ENCODE data around the gene PCDH9.

The PCDH9 gene

DNA sequence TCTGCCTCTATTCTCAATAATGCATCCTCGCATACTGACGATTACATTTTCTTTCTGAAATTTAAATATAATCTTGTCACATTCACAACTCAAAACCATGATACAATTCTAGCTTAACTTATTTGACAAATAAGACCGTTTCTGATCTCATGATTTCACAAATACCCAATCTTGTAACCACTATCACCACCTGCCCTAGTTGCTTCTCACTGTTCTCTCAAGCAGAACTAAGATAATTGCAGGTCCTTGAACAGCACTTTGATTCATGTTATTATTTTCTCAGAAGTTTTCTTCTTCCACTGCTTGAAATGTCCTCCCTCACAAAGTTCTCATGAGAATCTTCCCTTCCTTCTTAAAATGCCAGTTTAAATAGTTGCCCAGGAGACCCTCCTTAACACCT, 211.4 kb downstream of the PCDH9 start:
- no peak for DNase-seq

DNA sequence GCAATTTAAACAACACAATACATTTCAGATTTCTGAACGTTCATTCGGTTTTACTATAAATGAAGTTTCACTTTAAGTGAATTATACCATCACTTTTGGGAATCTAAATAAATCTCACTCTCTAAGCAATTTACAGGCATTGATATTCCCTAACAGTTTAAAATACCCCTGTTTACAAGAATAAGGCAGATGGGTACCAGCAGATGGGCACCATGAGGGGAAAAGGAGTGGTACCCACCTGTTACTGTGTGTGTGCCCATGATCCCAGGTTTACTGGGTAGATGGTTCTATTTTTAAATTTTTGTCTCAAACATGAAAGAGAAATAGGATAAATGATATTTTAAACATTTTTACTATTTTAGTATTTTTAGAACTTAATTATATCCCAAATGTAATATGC, 212.9 kb downstream of the PCDH9 start:
- no peak for DNase-seq

DNA sequence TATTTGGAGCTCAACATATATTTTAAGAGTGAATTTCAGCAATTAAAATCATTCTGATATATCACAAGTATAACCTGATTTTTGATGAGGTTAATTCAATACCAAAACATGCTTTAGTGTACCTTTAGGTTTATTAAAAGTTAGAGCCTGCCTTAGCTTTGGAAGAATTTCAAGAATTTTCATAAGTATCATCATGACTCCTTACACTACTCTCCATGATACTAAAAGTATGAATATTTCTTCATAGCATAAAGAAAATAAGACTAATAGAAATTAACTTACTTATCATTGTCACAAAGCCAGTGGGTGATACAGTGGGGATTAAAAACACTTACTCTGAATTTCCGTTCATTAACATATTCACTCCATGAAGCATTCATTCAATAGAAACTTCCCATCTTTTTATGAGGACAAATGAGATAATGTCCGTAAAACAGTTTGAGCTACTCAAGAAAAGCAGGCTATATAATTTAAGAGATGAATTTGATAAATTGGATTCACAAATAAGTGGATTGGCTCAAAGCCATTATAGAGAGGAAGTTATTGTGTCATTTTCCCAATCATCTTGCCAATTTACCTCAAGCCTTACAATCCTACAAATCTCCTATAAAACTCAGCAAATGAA, 214.0 kb downstream of the PCDH9 start:
- no peak for DNase-seq

DNA sequence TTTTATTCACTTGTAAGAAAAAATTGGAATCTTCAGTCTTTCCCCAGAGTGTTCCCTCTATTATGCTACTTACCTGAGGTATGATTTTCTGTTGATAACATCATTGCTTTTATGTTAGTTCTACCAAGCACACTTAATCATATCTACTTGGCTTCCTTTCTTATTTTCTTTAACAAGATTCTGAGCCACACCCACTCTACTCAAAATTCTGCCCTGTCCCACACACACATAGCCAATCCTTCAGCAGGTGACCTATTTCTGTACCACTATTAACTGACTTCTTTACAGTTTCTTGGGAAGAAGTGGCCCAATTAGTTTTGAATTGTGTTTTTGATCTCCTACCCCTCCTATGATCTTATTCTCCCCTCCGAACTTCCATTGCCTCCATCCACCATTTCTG, 215.7 kb downstream of the PCDH9 start:
- no peak for DNase-seq

DNA sequence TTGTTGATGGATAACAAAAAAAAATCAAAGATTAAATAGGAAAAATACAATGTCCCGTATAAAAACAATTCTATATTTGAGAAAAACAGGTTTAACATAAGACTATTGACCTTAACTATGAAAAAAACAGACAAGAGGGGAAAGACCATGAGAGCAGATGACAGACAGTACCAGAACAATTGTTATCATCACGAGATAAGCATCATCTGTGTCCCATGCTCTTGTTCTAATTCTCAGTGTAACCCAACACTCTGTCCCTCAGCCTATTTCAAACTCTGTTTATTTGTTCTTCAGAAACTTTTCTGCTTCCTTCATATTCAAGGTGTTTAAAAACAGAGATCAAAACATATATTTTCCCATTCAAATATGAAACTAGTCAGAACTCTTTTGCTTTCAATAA, 216.4 kb downstream of the PCDH9 start:
- no peak for DNase-seq

DNA sequence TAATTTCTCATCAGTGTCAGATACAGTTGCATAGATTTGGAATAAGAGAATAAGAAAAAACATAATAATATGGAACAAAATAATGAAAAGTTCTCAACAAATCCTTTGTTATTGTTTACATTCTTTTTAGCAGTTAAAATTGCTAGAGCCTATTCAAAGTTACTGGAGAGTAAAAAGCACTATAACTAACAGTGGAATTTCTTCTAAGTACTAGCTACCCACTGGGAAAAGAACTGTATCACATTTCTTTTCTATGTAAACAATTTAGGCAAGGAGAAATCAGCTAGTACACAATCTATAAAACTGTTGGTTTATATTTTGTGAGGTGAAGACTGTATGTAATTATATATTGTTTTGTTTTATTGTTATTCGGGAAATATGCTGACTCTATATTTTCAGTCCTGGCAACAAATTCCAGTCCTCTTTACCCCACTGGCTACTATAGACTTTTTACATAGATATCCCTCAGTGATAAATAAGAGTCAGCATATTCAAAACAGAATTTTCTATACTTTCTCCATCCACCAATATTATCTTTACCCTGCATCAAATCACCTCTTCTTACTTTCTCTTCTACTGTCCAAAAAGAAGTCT, 222.0 kb downstream of the PCDH9 start:
- DNase-seq = no peak

DNA sequence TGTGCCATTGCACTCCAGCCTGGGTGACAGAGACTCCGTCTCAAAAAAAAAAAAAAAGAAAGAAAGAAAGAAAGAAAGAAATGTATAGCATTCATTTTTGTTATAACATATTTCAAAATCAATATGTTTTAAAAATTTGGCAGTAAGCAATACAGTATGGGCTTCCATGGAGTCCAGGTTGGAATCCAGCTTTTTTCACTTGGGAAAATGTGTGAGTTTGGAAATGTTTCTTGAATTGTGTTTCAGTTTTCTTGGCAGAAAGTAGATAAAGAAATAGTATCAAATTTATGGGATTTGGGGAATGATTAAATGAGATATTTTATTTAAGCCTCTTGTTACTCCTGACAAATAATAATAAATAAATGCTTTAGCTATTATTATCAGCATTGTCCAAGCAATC, 225.6 kb downstream of the PCDH9 start:
- DNase-seq = no peak

DNA sequence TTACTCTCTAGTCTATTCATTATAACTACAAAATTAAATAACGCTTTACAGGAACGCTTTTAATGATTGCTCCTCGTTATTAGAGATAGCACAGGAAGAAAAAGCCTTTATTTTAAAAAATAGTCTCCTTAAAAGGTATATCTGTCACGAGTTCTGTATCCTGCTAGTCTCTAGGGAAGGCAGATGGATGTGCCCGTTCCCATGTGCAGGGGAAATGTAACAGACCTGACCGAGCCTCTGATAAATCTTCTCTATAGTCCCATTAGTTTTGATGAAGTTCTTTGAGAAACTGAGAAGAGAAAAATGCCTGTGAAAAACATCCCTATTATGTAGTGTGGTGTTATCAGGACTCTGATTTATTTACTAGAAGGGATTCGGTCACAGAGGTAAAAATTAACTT, 226.4 kb downstream of the PCDH9 start:
- DNase-seq = no peak

DNA sequence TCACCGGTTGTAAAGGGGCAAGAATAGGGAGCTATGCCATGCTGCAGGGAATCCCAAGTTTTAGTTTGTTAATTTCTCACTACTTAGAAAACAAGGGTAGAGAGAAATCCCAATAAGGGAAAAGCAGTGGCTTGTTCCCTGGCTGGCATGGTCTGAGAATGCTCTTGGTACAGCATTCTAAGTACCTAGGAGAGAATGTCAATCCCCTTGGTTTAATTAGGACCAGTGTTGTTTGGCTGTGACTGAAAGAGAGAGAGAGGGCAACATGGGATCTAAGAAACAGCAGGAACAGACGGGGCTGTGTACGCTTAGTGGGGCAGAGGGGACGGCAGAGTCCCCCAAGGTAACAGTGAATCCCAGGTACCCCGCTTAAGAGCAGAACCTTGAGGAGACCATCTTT, 228.8 kb downstream of the PCDH9 start:
- no peak for DNase-seq

DNA sequence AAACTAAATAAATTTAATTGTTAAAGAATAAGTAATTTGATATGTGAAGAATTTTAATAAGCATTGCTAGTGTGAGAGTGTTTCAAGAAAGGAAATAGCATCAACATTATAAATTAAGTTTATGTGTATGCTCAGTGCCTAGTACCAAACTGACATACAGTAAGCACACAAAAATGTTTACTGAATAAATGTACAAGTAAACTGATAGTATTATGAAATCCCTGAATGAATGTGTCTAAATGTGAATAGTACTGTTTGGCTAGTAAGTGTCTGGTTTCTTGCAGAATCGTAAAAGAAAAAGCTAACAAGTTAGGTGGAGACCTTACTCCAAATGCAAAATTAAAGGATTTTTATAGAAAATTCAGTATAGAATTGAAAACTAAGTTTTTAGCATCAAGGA, 233.6 kb downstream of the PCDH9 start:
- DNase-seq = no peak

DNA sequence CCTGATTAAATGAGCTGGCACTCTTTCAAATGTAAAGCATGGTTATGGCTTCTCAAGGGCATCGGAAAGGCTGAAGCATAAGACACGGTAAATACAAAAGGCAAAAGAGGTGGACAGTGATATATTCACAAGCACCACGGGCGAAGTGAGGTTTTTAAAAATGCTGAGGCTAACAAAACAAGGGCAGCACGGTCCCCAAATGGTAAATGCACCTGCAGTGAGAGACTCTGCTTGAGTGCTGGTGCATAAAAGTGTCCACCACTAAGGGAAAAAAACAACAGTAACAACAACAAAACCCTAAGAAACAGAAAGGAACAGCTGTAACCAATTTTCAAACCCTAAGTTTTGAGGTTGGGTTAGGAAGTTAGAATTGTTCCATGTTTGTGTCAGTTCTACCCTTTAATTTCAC, 234.9 kb downstream of the PCDH9 start:
- DNase-seq = no peak

DNA sequence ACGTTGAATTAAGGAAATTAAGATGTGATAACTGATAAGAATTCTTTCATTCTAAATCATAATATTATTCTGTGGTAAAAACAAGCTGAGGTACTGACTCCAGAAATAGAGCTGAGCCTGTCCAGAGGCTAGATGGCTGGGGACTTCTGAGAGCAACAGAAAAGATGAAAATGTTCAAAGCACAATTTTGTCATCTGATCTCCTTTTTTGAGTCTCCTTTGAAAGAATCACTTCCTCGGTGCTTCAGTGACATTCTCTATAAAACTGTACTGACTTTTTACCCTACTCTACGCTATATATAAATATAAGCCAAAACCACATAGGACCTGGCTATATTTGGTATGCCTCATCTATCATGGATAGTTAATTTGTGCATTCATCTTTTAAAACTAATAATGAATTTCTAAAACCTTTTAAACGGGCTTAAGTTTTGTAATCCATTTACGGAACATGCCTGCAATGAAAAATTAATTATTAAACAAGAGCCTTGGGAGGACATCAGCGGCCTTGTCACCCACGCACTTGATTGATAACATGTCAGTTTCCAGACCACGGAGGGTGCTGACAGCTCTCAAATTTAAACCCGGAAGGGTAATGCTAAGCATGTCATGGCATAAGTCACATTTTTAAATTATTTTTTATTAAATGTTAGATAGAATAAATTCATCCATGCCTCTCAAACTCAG, 235.5 kb downstream of the PCDH9 start:
- no peak for DNase-seq

DNA sequence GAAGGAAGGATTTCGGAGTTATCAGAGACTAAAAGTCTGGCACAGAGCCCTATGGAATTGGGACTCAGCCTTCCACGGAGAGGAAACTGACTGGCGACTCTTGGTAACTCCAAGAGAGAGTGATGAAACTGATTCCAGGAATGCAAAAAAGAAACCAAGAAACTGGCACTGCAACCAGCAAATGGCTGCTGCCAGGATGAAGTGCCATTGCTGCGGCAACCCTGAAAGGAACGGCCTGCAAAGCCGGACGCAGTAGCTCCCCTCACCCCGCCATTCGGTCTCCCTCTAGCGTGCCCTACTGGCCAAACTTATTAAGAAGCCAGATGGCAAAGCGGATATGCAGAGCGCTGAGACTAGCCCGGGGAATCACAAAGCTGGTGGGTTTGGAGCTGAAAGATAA, 236.0 kb downstream of the PCDH9 start:
- no peak for DNase-seq

DNA sequence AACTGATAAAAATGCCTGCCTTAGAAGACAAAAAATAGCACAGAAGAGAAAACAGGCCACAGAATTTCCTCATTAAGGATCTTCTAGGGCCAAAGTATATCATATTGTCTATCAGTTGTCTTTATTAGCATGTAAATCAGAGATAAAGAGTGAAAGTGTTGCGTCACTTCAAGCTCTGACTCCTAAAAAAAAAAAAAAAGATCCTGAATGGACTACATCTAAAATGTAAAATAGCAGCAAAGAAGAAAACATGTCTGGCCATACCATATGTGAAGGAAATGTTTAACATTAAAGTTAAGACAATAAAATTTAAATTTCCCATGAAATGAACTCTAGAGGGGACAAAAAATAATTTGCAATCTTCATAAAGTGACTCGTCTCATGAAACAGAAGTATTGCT, 237.4 kb downstream of the PCDH9 start:
- DNase-seq = no peak

DNA sequence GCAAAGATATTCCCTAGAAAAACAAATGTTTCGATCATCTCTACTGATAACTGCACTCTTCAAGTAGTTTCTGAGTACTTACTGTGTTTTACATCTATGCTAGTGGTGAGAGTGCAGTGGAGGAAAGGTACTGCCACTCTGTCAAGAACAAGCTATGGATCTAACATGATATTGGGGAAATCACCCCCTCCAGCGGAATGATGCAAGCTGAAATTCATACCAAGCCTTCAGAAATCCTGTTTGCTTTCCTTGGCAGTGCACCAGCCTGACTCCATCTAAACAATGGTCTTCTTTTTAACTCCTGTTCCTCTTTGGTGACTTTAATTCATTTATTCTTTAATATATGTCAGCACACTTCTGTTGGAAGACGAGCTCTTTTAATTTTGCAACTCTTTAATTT, 238.0 kb downstream of the PCDH9 start:
- no peak for DNase-seq

DNA sequence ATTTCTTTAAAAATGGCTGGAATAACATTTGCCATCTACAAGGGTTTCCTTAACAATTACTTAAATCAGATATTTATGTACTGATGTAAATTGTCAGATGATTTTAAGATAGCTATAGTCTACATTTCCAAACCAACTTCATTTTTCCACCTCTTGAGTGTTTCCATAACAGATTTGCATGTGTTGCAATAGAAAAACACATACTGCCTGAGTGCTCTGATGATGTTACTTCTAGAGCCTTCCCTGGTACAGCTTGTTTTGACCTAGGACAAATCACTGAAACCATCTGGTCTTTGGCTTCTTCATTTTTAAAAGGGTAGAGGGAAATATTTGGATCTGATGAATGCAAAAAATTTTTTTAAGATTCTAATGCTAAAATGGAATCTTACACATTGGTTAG, 245.9 kb downstream of the PCDH9 start:
- DNase-seq = no peak

DNA sequence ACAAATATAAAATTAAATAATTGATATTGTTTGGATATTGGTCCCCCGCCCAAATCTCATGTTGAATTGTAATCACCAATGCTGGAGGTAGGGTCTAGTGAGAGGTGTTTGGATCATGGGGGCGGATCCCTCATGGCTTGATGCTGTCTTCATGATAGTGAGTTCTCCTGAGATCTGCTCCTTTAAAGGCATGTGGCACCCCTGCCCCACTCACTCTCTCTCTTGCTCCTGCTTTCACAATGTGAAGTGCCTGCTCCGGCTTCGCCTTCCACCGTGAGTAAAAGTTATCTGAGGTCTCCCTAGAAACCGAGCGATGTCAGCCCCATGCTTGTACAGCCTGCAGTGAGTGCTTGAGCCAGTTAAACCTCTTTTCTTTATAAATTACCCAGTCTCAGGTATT, 248.2 kb downstream of the PCDH9 start:
- no peak for DNase-seq

DNA sequence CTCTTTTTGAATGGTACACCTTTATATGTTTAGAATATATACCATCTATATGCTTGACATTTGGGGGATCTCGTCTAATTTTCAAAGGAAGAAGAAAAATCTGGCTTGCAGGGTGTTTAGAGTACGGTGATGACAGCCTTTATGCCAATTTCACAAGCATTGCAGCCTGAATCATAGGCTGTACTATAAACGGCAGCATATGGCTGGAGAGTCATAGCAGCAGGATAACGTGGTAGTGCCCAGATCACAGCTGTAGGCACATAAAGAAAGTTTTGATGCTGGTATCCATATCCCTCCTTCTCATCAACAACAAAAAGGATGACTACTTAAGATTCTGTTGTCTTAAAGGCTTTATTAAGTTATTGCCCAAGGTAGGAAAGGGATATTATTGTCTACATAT, 253.0 kb downstream of the PCDH9 start:
- no peak for DNase-seq

DNA sequence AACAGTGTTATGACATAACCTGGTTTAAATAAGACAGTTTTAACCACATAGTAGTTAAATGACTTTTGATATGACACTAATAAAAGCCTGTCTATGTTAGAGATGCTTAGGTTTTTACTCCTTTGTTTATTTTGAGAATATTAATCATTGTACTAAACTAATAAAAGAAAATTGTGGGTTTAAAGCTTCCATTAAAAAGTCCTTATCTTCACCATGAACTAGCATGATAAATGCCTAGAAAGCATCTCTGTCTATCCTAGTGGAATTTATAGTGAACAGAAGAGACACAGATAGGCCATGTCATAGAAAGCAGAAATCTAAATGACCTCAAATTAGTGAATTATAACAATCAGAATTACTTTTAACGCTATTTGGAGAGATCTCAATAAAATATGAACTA, 255.2 kb downstream of the PCDH9 start:
- DNase-seq = no peak

DNA sequence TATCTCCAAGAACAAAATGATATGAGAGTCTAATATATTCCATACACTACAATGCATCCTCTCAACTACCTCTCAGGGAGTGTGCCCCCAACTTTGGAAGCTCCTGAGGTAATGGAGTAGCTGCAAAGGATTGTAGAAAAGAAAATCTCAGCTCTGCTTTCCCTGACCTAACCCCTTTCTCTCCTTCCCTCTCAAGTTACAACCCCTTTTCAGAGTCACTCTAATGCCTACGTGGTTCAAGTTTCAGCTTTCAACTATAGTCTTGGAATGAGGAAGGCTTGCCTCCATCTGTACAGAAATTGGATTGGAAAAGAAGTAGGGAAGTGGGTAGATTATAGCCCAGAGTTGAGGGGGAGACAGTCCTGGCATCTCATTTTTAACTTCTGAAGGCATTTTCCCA, 256.0 kb downstream of the PCDH9 start:
- no peak for DNase-seq

DNA sequence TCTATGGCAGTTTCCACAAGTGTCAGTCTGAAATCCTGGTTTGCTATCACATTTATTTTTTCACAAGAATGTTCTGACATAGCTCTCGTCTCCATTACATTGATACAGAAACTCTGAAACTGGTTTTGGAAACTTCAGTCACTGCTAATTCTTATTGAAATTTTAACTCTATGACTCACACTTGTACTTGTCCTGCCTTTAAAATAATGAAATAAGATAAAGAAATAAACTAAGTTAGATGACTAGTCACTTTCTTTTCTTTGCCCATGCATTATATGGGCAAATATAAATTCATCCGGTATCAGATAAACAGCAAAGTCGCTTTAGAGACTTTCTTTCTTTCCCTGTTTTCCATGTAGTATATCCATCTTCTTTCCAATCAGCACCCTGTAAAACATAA, 257.5 kb downstream of the PCDH9 start:
- DNase-seq = no peak

DNA sequence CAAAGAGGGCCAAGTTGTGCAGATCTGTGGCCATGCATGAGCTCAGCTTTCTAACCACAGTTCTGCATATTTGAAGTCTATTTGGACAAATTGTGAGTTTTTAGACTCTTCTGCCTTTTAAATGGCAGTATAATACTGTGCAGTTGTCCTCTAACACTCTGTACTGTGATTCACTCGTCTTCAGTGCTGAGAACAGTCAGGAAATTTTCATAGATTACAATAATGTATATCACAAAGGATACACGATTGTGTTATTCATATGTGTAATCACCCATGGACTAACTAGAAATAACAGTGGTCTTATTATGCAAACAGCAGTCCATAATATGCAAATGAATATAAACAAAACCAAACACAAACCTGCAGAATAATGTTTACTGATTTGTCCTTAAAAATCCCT, 259.1 kb downstream of the PCDH9 start:
- no peak for DNase-seq

DNA sequence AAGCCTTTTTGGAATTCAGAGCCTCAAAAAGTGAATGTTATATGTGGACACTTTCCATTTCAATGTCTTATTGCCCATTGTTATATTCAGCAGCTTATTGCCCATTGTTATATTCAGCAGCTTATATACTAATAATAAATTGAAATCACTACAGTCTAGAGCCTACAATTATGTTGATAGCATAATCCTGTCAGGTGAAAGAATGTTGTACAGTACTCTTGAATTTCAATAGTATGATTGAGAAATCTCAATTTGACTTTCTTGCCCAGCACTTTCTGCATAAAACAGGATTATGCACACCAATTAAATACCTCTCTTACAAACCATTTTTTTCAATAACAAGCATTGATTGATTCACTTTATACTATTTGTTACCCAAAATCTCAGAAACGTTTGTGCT, 260.8 kb downstream of the PCDH9 start:
- no peak for DNase-seq

DNA sequence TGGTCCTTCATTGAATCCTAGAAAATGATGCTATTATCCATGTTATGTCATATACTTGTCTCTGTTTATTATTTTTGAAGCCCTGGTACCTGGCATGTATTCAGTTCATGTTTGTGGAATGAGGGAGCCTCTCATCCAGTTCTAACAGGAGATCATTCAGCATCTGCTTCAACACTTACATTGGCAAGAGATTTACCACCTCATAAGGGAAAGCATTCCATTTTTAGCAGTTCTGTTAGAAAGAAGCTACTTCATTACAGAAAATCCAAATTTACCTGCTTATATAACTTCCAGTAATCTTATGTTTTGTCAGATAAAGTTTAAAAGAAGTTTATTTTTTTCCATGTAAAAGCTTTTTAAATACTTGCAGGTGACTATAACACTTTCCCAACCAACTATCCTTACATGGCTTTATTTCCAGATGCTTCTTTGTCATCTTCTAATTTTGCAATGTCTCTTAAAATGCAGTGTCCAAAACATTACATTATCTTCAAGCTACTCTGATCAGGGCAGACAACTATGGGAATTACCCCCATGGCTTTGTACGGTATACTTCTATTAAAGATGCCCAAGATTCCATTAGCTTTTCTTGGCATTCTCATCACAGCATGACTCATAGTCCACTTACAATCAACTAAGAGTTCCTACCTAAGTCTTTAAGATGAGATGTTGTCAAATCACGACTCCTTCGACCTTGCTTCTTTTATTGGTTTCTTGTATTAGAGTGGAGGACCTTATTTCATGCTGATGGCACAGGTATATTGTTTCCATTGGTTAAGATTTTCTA, 262.1 kb downstream of the PCDH9 start:
- DNase-seq = no peak

Data from activated effector memory CD4-positive, alpha-beta T cell treated with anti-CD3 and anti-CD28 coated beads, Interleukin-2, amount 50 U/mL, for 16 hours (primary cell).